Epithelial cell of proximal tubule (primary cell): ENCODE data around the gene HOATZ. TPM values are rescaled to one million over a fixed set of nuclear protein-coding genes. Genes with fewer than 3 reads are reported as not detected.

ENCODE experiments used
- DNase-seq: peaks from one replicate; pipeline ENCODE4 v3.0.0-alpha.2; 2011; ENCODE audit warnings: low read depth
- H3K4me3 ChIP-seq: 2 replicates; pipeline ENCODE4 v1.5.1; 2011; ENCODE audit warnings: low read depth, mild to moderate bottlenecking, low read length
- CTCF ChIP-seq: conservative IDR thresholded peaks from 2 replicates; pipeline ENCODE4 v1.5.1; 2012; ENCODE audit warnings: low read depth, mild to moderate bottlenecking, low read length
- total RNA-seq: library from RNA; depleted of rRNA; stranded (reverse); fragments of >200 nt; gene quantifications from 2 replicates; pipeline ENCODE4 v1.2.3, GENCODE V29; 2015

The HOATZ gene
- total RNA-seq, 1 donor from 2014 or later = not detected

DNA sequence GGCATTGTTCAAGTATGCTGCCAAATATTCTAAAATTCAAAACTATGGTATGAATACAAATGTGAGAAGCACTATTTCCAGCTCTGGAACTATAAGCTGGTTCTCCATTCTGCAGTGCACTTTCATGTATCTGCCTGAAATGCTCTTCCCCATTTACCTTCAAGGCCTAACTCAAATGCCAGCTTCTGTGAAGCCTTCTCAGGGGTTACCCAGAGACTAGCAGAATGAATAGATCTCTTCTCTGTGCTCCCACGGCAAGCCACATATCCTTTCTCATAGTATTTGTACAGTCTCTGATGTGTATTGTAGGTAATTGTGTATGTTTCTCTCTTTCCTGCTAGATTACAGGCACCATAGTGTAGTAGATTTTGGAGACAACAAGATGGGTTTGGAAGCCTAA, 4.1 kb downstream of the HOATZ start:
- H3K4me3 ChIP-seq = no peak overlapping the region
- no peak for TF ChIP-seq CTCF
- DNase-seq = no peak

DNA sequence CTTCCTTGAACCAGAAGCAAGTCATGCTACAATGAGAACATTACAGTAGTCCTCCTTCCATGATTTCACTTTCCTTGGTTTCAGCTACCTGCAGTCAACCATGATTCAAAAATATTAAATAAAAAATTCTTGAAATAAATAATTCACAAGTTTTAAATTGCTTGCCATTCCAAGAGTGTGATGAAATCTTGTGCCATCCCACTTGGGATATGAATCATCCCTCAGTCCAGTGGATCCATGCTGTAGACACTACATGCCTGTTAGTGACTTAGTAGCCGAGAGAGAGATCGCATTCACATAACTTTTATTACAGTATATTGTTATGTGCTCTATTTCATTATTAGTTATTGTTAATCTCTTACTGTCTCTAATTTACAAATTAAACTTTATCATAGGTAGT, 6.0 kb downstream of the HOATZ start:
- H3K4me3 ChIP-seq = no peak overlapping the region
- no peak for TF ChIP-seq CTCF
- peak; percentile 23 for DNase-seq

DNA sequence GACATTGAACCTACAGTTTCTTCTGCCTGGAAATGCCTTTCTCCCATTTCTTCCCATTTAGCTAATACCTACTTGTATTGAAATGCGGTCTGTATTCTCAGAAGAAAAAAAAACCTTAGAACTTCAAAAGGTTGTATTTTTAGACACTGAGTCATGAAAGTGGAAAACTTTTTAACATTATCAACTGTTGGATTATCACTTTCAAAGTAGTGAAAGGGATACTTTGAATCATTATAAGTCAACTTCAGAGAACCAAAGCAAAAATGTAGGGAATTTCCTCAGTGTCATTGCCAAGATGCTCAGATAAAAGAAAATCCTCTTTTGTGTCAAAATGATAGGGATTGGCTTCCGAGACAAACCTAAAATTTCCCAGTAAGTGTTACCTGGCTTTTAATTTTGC, 6.6 kb downstream of the HOATZ start:
- H3K4me3 ChIP-seq = no peak overlapping the region
- DNase-seq = no peak
- TF ChIP-seq CTCF = no peak

GRCh38 chr11:111522426-111522825, 7.8 kb downstream of the HOATZ start:
- DNase-seq = no peak
- no peak for TF ChIP-seq CTCF
- H3K4me3 ChIP-seq = no peak overlapping the region

DNA sequence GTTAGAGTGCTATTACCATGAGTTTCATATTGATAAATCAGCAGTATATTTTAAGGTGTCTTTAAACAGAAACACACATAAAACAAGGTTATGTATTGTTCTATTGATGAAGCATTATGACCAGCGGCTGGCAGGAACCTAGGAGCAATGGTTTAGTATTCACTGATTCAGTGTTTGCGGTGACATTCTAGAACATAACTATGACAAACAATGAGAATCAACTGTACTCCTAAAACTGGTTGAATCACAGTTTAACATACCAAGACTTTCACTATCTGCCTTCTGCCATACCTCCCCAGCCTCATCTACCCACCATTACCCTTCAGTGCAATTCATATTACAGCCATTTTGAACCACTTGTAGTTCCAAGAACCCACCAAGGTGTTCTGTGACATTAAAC, 8.8 kb downstream of the HOATZ start:
- DNase-seq = no peak
- no peak for TF ChIP-seq CTCF
- H3K4me3 ChIP-seq = no peak overlapping the region

DNA sequence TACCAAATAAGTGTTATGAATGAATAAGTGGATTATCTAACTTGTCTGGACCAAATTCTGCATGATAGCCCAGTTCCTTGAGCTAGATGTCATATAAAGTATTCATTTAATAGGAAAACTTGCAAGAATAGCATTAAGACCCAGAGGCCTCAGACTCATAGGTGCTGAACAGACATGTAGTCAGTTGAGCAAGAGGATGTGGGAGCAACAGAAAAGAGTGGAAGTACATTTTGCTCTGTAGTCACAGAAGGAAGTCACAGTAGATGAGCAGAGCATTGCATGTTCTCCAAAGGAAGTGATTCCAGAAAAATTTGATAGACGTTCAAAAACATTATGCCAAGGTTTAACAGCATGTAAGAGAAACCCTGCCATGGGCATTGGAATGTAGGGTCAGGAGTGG, 9.5 kb downstream of the HOATZ start:
- no peak overlapping the region for H3K4me3 ChIP-seq
- no peak for TF ChIP-seq CTCF
- DNase-seq = no peak

DNA sequence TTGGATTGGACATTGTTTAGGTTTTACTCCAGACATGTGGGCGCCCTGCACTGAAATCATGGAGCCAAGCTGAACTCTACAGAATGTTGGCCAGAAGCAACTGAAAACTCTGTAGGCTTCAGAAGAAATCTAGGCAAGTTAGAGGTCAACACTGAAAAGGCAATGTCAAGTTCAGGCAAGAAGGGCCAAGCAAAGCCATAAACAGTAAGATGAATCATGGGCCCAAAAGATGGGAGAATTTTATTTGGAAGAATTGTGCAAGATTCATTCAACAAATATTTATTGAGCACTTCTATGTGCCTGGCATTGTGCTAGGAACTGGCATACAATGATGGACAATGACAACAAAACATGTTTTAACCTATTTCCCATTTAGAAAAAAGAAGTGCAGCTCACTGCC, 10.9 kb downstream of the HOATZ start:
- H3K4me3 ChIP-seq = no peak overlapping the region

More for the DNA sequence above, 10.9 kb downstream of the HOATZ start:
- TF ChIP-seq CTCF = no peak
- DNase-seq = no peak
